Myocyte (in vitro differentiated cells): ENCODE measurements around the gene TMEM135. TPM values are rescaled to one million over a fixed set of nuclear protein-coding genes. Genes with fewer than 3 reads are reported as not detected.
"Not testable (repeated sequence)": the region's sequence is repeated elsewhere in the genome, so short reads cannot be mapped to it uniquely, and the experiment has no call there.

Experiments
- DNase-seq: peaks from one replicate; pipeline ENCODE4 v3.0.0-alpha.2; 2012; ENCODE audit warnings: low read depth
- total RNA-seq: library from RNA; depleted of rRNA; stranded (reverse); fragments of >200 nt; gene quantifications from 2 replicates; pipeline ENCODE4 v1.2.3, GENCODE V29; 2014

Gene TMEM135
- total RNA-seq, 1 donor from 2014 or later, result 26.9 TPM

GRCh38 chr11:87076260-87076783 is 38.6 kb downstream of the TMEM135 start:
- DNase-seq, result no peak

- DNase-seq, result no peak
Measured at GRCh38 chr11:87076874-87077429, 39.2 kb downstream of the TMEM135 start.

- DNase-seq, result no peak
Measured at GRCh38 chr11:87081358-87081757, 43.6 kb downstream of the TMEM135 start.

GRCh38 chr11:87082590-87082989 is 44.9 kb downstream of the TMEM135 start:
- no peak for DNase-seq

- DNase-seq, result no peak
Measured at GRCh38 chr11:87083029-87083428, 45.3 kb downstream of the TMEM135 start.

- no peak for DNase-seq
Measured at GRCh38 chr11:87092159-87092558, 54.4 kb downstream of the TMEM135 start.

- no peak for DNase-seq
Measured at GRCh38 chr11:87092567-87092966, 54.8 kb downstream of the TMEM135 start.

GRCh38 chr11:87097582-87097981 is 59.8 kb downstream of the TMEM135 start:
- DNase-seq, result peak; percentile 31

- DNase-seq, result no peak
Measured at GRCh38 chr11:87101956-87102580, 64.3 kb downstream of the TMEM135 start.

- DNase-seq, result not testable (repeated sequence)
Measured at GRCh38 chr11:87105826-87106225, 68.1 kb downstream of the TMEM135 start.

- DNase-seq, result not testable (repeated sequence)
Measured at GRCh38 chr11:87107379-87107778, 69.6 kb downstream of the TMEM135 start.

- no peak for DNase-seq
Measured at GRCh38 chr11:87110443-87111131, 72.9 kb downstream of the TMEM135 start.

- DNase-seq, result no peak
Measured at GRCh38 chr11:87114093-87114492, 76.4 kb downstream of the TMEM135 start.

- DNase-seq, result no peak
Measured at GRCh38 chr11:87116185-87116584, 78.5 kb downstream of the TMEM135 start.

- DNase-seq, result no peak
Measured at GRCh38 chr11:87120937-87121336, 83.2 kb downstream of the TMEM135 start.

- no peak for DNase-seq
Measured at GRCh38 chr11:87122852-87123251, 85.1 kb downstream of the TMEM135 start.

- peak; percentile 7 for DNase-seq
Measured at GRCh38 chr11:87125257-87125656, 87.5 kb downstream of the TMEM135 start.

- no peak for DNase-seq
Measured at GRCh38 chr11:87127101-87127500, 89.4 kb downstream of the TMEM135 start.

- DNase-seq, result no peak
Measured at GRCh38 chr11:87128372-87128771, 90.6 kb downstream of the TMEM135 start.

- DNase-seq, result no peak
Measured at GRCh38 chr11:87134524-87135106, 96.9 kb downstream of the TMEM135 start.

GRCh38 chr11:87136236-87136635 is 98.5 kb downstream of the TMEM135 start:
- DNase-seq, result no peak

- DNase-seq, result no peak
Measured at GRCh38 chr11:87137711-87138110, 100.0 kb downstream of the TMEM135 start.
